ENCODE measurements around the gene AAK1. TPM values are rescaled to one million over a fixed set of nuclear protein-coding genes. Genes with fewer than 3 reads are reported as not detected.

Gene AAK1
- total and polyA plus RNA-seq, 8 donors: 12.9 to 115 (median 66.8) TPM

DNA sequence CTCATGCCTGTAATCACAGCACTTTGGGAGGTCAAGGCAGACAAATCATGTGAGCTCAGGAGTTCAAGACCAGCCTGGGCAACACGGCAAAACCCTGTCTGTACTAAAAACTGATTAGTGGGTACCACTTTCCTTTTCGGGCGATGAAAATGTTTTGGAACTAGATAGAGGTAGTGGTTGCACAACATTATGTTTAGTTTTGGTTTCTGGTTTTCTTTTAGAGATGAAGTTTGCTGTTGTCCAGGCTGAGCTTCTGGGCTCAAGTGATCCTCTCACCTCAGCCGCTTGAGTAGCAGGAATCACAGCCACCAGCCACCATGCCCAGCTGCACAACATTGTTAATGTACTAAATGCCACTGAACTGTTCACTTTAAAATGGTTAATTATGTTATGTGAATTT lies 27.6 kb downstream of the AAK1 start:
- H3K36me3 ChIP-seq: peaks cover 0 to 10% (median 5%) of the 10 kb centered on the region in 4 donors
- TF ChIP-seq, protein P1, sequence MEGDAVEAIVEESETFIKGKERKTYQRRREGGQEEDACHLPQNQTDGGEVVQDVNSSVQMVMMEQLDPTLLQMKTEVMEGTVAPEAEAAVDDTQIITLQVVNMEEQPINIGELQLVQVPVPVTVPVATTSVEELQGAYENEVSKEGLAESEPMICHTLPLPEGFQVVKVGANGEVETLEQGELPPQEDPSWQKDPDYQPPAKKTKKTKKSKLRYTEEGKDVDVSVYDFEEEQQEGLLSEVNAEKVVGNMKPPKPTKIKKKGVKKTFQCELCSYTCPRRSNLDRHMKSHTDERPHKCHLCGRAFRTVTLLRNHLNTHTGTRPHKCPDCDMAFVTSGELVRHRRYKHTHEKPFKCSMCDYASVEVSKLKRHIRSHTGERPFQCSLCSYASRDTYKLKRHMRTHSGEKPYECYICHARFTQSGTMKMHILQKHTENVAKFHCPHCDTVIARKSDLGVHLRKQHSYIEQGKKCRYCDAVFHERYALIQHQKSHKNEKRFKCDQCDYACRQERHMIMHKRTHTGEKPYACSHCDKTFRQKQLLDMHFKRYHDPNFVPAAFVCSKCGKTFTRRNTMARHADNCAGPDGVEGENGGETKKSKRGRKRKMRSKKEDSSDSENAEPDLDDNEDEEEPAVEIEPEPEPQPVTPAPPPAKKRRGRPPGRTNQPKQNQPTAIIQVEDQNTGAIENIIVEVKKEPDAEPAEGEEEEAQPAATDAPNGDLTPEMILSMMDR (IDR thresholded peaks at IDR 0.05): no peak
- peak in 1 of 3 donors; percentile 11 for TF ChIP-seq POLR2AphosphoS5 (IDR thresholded peaks at IDR 0.05)
- intact Hi-C loops (cut with DNase I; ENCODE audit: low total_unique reads): no loop called here
- peak overlapping the region in 1 of 5 donors; percentile 61 for H3K27ac ChIP-seq
- H3K9me3 ChIP-seq: no peaks in the 10 kb centered on the region
- H3K27me3 ChIP-seq: no peaks in the 10 kb centered on the region
- DNase-seq: no peak
- H3K4me3 ChIP-seq: no peak overlapping the region
- WGBS, 5 donors: 78 to 91% (median 88%) methylated on average over 4 of the region's 4 CpGs
- peaks cover 12 to 73% (median 51%) of the 10 kb centered on the region in 4 donors for H3K4me1 ChIP-seq

DNA sequence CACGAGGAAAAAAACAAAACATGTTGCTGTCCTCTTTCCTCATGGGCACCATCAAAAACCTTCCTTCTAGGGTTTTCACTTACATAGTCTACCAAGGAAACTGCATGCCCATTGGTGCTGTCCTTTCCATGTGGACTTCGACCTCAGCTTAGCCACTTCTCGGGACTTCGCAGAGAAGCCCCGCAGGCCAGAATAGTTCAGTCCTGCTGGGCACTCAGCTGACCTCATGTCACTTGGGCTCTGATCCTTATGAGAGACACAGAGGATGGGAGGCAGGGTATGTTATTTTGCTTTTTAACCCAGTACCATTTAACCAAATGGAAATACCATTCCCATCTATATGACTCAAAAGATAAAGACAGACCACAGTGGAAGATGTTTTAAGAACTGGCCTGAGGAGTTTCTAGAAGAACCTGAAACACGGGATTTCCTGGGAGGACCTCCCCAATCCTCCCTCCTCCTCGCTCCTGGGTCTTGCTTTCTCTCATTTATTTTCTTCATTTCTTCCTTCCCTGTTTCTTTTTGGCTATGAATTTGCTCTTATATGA lies 28.4 kb downstream of the AAK1 start:
- peaks cover 0 to 10% (median 5%) of the 10 kb centered on the region in 4 donors for H3K36me3 ChIP-seq
- H3K9me3 ChIP-seq: no peaks in the 10 kb centered on the region
- peak overlapping the region in 1 of 5 donors; percentile 61 for H3K27ac ChIP-seq
- H3K27me3 ChIP-seq: no peaks in the 10 kb centered on the region
- TF ChIP-seq POLR2AphosphoS5 (IDR thresholded peaks at IDR 0.05): no peak
- no peak for TF ChIP-seq POLR2A (IDR thresholded peaks at IDR 0.05)
- TF ChIP-seq, protein P1 (IDR thresholded peaks at IDR 0.05): no peak
- no peak for TF ChIP-seq EP300 (IDR thresholded peaks at IDR 0.05)
- intact Hi-C loops (cut with DNase I; ENCODE audit: low total_unique reads): no loop called here
- peaks cover 12 to 65% (median 44%) of the 10 kb centered on the region in 4 donors for H3K4me1 ChIP-seq
- no peak for DNase-seq
- 82 to 89% (median 88%) methylated on average over 7 of the region's 7 CpGs for WGBS, 5 donors
- H3K4me3 ChIP-seq: no peak overlapping the region

GRCh38 chr2:69612707-69613106 lies 30.8 kb downstream of the AAK1 start:
- H3K4me1 ChIP-seq: peaks cover 14 to 52% (median 24%) of the 10 kb centered on the region in 4 donors
- H3K36me3 ChIP-seq: peaks cover 0 to 10% (median 5%) of the 10 kb centered on the region in 4 donors
- TF ChIP-seq, protein P1 (IDR thresholded peaks at IDR 0.05): no peak
- no peak for TF ChIP-seq POLR2AphosphoS5 (IDR thresholded peaks at IDR 0.05)
- no peak for TF ChIP-seq EP300 (IDR thresholded peaks at IDR 0.05)
- TF ChIP-seq POLR2A (IDR thresholded peaks at IDR 0.05): no peak
- H3K9me3 ChIP-seq: no peaks in the 10 kb centered on the region
- H3K27ac ChIP-seq: no peak overlapping the region
- H3K27me3 ChIP-seq: no peaks in the 10 kb centered on the region
- DNase-seq: no peak
- no peak overlapping the region for H3K4me3 ChIP-seq
- intact Hi-C loops (cut with DNase I; ENCODE audit: low total_unique reads): no loop called here

DNA sequence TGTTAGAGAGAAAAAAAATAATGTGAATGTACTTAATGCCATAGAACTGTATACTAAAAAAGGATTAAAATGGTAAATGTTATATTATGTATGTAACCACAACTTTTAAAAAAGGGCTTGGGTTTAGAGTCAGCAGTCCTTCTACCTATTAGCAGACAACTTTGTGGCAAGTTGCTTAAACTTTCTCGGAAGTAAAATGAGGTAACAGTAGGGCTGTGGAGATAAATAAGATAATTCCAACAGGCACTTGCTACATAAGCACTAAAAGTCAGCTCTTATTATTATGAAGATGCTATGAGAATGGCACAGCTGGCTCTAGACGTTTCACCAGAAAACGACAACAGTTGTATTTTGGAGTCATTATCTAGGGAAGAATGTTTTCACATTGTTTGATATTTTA lies 31.3 kb downstream of the AAK1 start:
- DNase-seq: no peak
- Histone ChIP-seq H3K36me3 (peaks cover 0 to 10% (median 5%) of the 10 kb centered on the region in 4 donors), H3K9me3 (no peaks in the 10 kb centered on the region), H3K27me3 (no peaks in the 10 kb centered on the region), H3K27ac (no peak overlapping the region), H3K4me1 (peaks cover 12 to 52% (median 24%) of the 10 kb centered on the region in 4 donors), H3K4me3 (no peak overlapping the region)
- intact Hi-C loops (cut with DNase I; ENCODE audit: low total_unique reads): no loop called here
- TF ChIP-seq, protein P1 (IDR thresholded peaks at IDR 0.05): no peak
- TF ChIP-seq POLR2AphosphoS5 (IDR thresholded peaks at IDR 0.05) (no peak), EP300 (IDR thresholded peaks at IDR 0.05) (no peak), POLR2A (IDR thresholded peaks at IDR 0.05) (no peak)
- WGBS, 5 donors: 83 to 93% (median 92%) methylated on average over 3 of the region's 3 CpGs

Data from stomach (tissue), 9 donors.